ENCODE results near the gene ALAS1.

ALAS1 gene

DNA sequence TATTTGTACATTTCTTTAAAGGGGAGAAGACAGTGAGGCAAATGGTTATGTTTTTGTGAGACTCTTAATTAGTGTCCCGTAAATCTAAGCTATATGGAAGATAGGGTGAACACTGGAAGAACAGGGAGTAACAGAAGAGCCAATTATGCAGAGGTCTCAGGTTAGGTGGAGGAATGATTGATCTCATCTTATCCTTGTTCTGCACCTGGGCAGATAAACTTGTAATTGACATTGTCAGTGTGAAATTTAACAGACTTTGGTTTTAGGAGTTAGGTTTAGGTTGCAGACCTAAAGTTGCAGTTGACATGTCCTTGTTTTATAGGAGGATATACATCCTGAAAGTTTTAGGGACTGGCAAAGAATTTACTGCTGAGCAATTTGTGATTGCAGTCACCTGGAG is 44.1 kb downstream of the ALAS1 start:
- no peak overlapping the region for H4K8ac ChIP-seq (ENCODE audit: low read length)
- no peak overlapping the region for H3K4me2 ChIP-seq (ENCODE audit: low read length, poor library complexity, severe bottlenecking)
- H2AFZ ChIP-seq (ENCODE audit: low read depth, low read length): no peak overlapping the region
- peaks cover 8% of the 10 kb centered on the region for H3K79me1 ChIP-seq (replicated peaks; ENCODE audit: low read length, poor library complexity, severe bottlenecking)
- no peak overlapping the region for H3K9ac ChIP-seq (ENCODE audit: low read length)
- H3K23ac ChIP-seq (ENCODE audit: low read length in 2 of 2): no peak overlapping the region
- H3K4ac ChIP-seq (ENCODE audit: low read depth in 1 of 2, low read length in 2 of 2): no peak overlapping the region
- no peak overlapping the region for H2BK15ac ChIP-seq (ENCODE audit: low read depth, poor library complexity, severe bottlenecking)
- H3K27ac ChIP-seq (ENCODE audit: low read length, poor library complexity, severe bottlenecking): no peak overlapping the region
- peaks cover 48% of the 10 kb centered on the region for H3K4me1 ChIP-seq (ENCODE audit: control insufficient read depth, insufficient read depth, low read depth, low read length)
- H3K36me3 ChIP-seq (ENCODE audit: control insufficient read depth in 1 of 2, insufficient read depth in 2 of 2, low read depth in 1 of 2, low read length in 2 of 2): peaks cover 0 to 5% of the 10 kb centered on the region in 2 experiments
- no peak overlapping the region for H2BK12ac ChIP-seq (ENCODE audit: low read length in 2 of 2)
- no peak overlapping the region for H3K14ac ChIP-seq (ENCODE audit: low read length in 2 of 2)
- H2BK120ac ChIP-seq (ENCODE audit: low read depth, low read length): no peak overlapping the region
- no peak overlapping the region for H2AK5ac ChIP-seq (ENCODE audit: low read length, severe bottlenecking)
- no peak overlapping the region for H3K4me3 ChIP-seq (ENCODE audit: insufficient read depth in 1 of 2, low read depth in 1 of 2, low read length in 2 of 2)
- H3K18ac ChIP-seq (ENCODE audit: low read depth in 1 of 2, low read length in 2 of 2): no peak overlapping the region
- H3K27me3 ChIP-seq (ENCODE audit: control insufficient read depth in 1 of 2, insufficient read depth in 1 of 2, low read length in 2 of 2): no peaks in the 10 kb centered on the region
- no peak overlapping the region for H2BK5ac ChIP-seq (ENCODE audit: low read depth, low read length, poor library complexity, severe bottlenecking)
- WGBS: 94% methylated on average over 1 of the region's 1 CpG
- no peak overlapping the region for H4K91ac ChIP-seq (ENCODE audit: low read length)
- DNase-seq: no peak
- H3K9me3 ChIP-seq (ENCODE audit: control insufficient read depth, low read length): no peaks in the 10 kb centered on the region

DNA sequence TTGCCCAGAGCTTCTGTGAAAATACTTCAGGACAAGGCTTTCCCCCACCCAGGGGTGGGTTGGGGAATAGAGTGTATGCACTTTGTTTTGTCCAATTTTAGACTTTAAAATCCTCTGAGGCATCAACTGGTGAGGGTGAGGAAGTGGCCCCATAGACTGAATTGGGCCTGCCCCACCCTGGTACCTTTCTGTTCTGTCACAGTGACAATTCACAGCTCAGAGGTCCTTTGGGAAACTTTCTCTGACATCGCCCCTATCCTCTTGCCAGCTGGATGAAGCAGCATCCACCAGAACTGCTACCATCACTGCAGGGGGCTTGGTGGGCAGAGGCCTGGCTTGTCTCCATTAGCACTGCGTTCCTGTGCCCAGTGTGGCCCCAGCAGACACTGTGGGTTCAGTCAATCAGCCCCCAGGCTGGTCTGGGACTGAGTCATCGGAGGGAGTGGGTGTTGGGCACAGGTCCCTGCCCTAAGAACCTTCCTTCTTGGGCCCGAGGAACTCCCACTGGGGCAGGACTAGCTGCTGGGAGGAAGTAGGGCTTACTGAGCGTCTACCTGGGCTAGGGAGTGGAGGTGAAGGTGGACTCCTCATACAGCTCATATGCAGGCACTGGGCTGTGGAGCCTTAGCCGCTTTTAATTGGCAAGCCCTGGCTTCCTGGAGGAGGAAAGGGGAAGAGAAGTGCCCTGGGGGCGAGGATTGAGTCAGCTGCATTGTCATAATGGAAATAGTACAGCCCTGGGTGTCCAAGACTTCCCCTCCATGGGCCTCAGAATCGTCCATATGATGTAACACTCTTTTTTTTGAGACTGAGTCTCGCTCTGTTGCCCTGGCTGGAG is 46.0 kb downstream of the ALAS1 start:
- H2BK5ac ChIP-seq (ENCODE audit: low read depth, low read length, poor library complexity, severe bottlenecking): no peak overlapping the region
- H3K18ac ChIP-seq (ENCODE audit: low read depth in 1 of 2, low read length in 2 of 2): no peak overlapping the region
- no peak overlapping the region for H2AFZ ChIP-seq (ENCODE audit: low read depth, low read length)
- peak; percentile 59 for DNase-seq
- no peaks in the 10 kb centered on the region for H3K27me3 ChIP-seq (ENCODE audit: control insufficient read depth in 1 of 2, insufficient read depth in 1 of 2, low read length in 2 of 2)
- peaks cover 40% of the 10 kb centered on the region for H3K4me1 ChIP-seq (ENCODE audit: control insufficient read depth, insufficient read depth, low read depth, low read length)
- H2BK15ac ChIP-seq (ENCODE audit: low read depth, poor library complexity, severe bottlenecking): no peak overlapping the region
- H3K9ac ChIP-seq (ENCODE audit: low read length): no peak overlapping the region
- no peak overlapping the region for H4K8ac ChIP-seq (ENCODE audit: low read length)
- WGBS: 86% methylated on average over 9 of the region's 9 CpGs
- H3K23ac ChIP-seq (ENCODE audit: low read length in 2 of 2): no peak overlapping the region
- no peak overlapping the region for H4K91ac ChIP-seq (ENCODE audit: low read length)
- no peak overlapping the region for H3K4me2 ChIP-seq (ENCODE audit: low read length, poor library complexity, severe bottlenecking)
- H3K9me3 ChIP-seq (ENCODE audit: control insufficient read depth, low read length): no peaks in the 10 kb centered on the region
- H2BK120ac ChIP-seq (ENCODE audit: low read depth, low read length): no peak overlapping the region
- H3K4ac ChIP-seq (ENCODE audit: low read depth in 1 of 2, low read length in 2 of 2): no peak overlapping the region
- H2AK5ac ChIP-seq (ENCODE audit: low read length, severe bottlenecking): peak overlapping the region; percentile 51
- no peak overlapping the region for H3K4me3 ChIP-seq (ENCODE audit: insufficient read depth in 1 of 2, low read depth in 1 of 2, low read length in 2 of 2)
- H2BK12ac ChIP-seq (ENCODE audit: low read length in 2 of 2): no peak overlapping the region
- no peak overlapping the region for H3K27ac ChIP-seq (ENCODE audit: low read length, poor library complexity, severe bottlenecking)
- H3K79me1 ChIP-seq (replicated peaks; ENCODE audit: low read length, poor library complexity, severe bottlenecking): peaks cover 14% of the 10 kb centered on the region
- H3K36me3 ChIP-seq (ENCODE audit: control insufficient read depth in 1 of 2, insufficient read depth in 2 of 2, low read depth in 1 of 2, low read length in 2 of 2): peaks cover 15 to 22% of the 10 kb centered on the region in 2 experiments
- no peak overlapping the region for H3K14ac ChIP-seq (ENCODE audit: low read length in 2 of 2)

GRCh38 chr3:52245322-52246263 is 47.6 kb downstream of the ALAS1 start, which contains the start of gene PPM1M:
TSS of gene PPM1M (plus strand) at chr3:52245759. CDS start at chr3:52245825, 66 bp downstream.
- no peaks in the 10 kb centered on the region for H3K9me3 ChIP-seq (ENCODE audit: control insufficient read depth, low read length)
- peak within 1 kb of the TSS; percentile 82 to 98 for H3K18ac ChIP-seq (ENCODE audit: low read depth in 1 of 2, low read length in 2 of 2)
- peak within 1 kb of the TSS in 1 of 2 experiments; percentile 45 for H2BK12ac ChIP-seq (ENCODE audit: low read length in 2 of 2)
- H3K4me1 ChIP-seq (ENCODE audit: control insufficient read depth, insufficient read depth, low read depth, low read length): peaks cover 32% of the 10 kb centered on the region
- H3K4me3 ChIP-seq (ENCODE audit: insufficient read depth in 1 of 2, low read depth in 1 of 2, low read length in 2 of 2): peak within 1 kb of the TSS; percentile 69 to 84
- DNase-seq: peak; percentile 53
- H3K36me3 ChIP-seq (ENCODE audit: control insufficient read depth in 1 of 2, insufficient read depth in 2 of 2, low read depth in 1 of 2, low read length in 2 of 2): peaks cover 31 to 37% of the 10 kb centered on the region in 2 experiments
- peak within 1 kb of the TSS; percentile 69 for H2AFZ ChIP-seq (ENCODE audit: low read depth, low read length)
- H2AK5ac ChIP-seq (ENCODE audit: low read length, severe bottlenecking): peak within 1 kb of the TSS; percentile 28
- H2BK120ac ChIP-seq (ENCODE audit: low read depth, low read length): peak within 1 kb of the TSS; percentile 90
- no peak within 1 kb of the TSS for H2BK5ac ChIP-seq (ENCODE audit: low read depth, low read length, poor library complexity, severe bottlenecking)
- H4K8ac ChIP-seq (ENCODE audit: low read length): peak within 1 kb of the TSS; percentile 93
- peak within 1 kb of the TSS; percentile 88 for H3K9ac ChIP-seq (ENCODE audit: low read length)
- H3K14ac ChIP-seq (ENCODE audit: low read length in 2 of 2): peak within 1 kb of the TSS in 1 of 2 experiments; percentile 78
- peak within 1 kb of the TSS; percentile 8 for H4K91ac ChIP-seq (ENCODE audit: low read length)
- peak within 1 kb of the TSS; percentile 67 to 76 for H3K4ac ChIP-seq (ENCODE audit: low read depth in 1 of 2, low read length in 2 of 2)
- H3K79me1 ChIP-seq (replicated peaks; ENCODE audit: low read length, poor library complexity, severe bottlenecking): peaks cover 12% of the 10 kb centered on the region
- H2BK15ac ChIP-seq (ENCODE audit: low read depth, poor library complexity, severe bottlenecking): peak within 1 kb of the TSS; percentile 85
- H3K4me2 ChIP-seq (ENCODE audit: low read length, poor library complexity, severe bottlenecking): peak within 1 kb of the TSS; percentile 72
- no peak within 1 kb of the TSS for H3K27ac ChIP-seq (ENCODE audit: low read length, poor library complexity, severe bottlenecking)
- peak within 1 kb of the TSS in 1 of 2 experiments; percentile 90 for H3K23ac ChIP-seq (ENCODE audit: low read length in 2 of 2)
- WGBS: 5% methylated on average over 72 of the region's 98 CpGs
- no peaks in the 10 kb centered on the region for H3K27me3 ChIP-seq (ENCODE audit: control insufficient read depth in 1 of 2, insufficient read depth in 1 of 2, low read length in 2 of 2)
